ENCODE data around the gene C6orf120.
"Not testable (repeated sequence)": the region's sequence is repeated elsewhere in the genome, so short reads cannot be mapped to it uniquely, and the experiment has no call there.

The C6orf120 gene

GRCh38 chr6:169684056-169684455 lies 17.9 kb upstream of the C6orf120 start:
- no peak for DNase-seq (ENCODE audit: low read depth)

- no peak for DNase-seq (ENCODE audit: low read depth)
These were observed 16.1 kb upstream of the C6orf120 start for GRCh38 chr6:169685860-169686259.

- DNase-seq (ENCODE audit: low read depth): peak; percentile 96
These were observed 12.6 kb upstream of the C6orf120 start for GRCh38 chr6:169689287-169689686.

DNA sequence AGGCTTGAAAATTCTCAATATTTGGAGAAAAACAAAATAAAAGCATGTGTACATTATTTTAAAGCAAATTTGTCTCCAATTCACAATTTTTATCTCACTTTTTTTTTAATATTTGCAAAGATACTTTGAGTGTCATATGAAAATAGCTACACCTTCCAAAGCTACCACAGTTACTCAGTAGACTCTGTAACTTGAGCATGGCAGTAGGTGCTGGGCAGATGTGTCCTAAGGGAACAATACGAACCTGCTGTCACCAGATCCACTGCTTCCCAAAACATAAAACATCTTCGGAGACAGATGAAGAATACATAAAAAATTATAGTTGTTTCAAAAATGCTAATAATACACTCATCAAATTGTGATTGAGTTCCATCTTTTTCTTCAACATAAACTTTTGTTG lies 10.7 kb upstream of the C6orf120 start:
- no peak for DNase-seq (ENCODE audit: low read depth)

GRCh38 chr6:169692516-169692915 lies 9.4 kb upstream of the C6orf120 start:
- no peak for DNase-seq (ENCODE audit: low read depth)

GRCh38 chr6:169695131-169695530 lies 6.8 kb upstream of the C6orf120 start:
- DNase-seq (ENCODE audit: low read depth): no peak

GRCh38 chr6:169697115-169697514 lies 4.8 kb upstream of the C6orf120 start:
- not testable (repeated sequence) for DNase-seq (ENCODE audit: low read depth)

DNA sequence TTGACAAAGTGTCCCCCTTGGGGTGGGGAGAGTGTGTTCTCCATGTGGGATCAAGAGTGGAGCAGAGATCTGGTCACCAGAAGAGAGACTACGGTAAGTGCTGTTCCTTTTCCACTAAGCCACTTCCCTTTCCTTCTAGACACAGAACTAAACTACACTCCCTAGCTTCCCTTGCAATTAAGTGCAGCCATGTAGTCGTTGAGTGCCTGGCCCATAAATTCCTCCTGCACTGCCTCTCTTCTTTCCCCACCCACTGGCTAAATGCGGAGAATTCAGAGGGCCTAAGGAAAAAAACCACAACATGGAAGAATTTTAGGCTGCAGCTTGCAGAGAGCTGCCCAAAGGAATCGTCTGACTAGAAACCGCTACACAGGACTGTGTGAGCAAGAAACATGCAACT lies 1.6 kb upstream of the C6orf120 start:
- DNase-seq (ENCODE audit: low read depth): no peak

- no peak for DNase-seq (ENCODE audit: low read depth)
These were observed 494 bp upstream of the C6orf120 start for GRCh38 chr6:169701311-169701953.

- DNase-seq (ENCODE audit: low read depth): no peak
These were observed 917 bp downstream of the C6orf120 start for GRCh38 chr6:169702840-169703246.

- DNase-seq (ENCODE audit: low read depth): no peak
These were observed 5.8 kb downstream of the C6orf120 start for GRCh38 chr6:169707772-169708171.

DNA sequence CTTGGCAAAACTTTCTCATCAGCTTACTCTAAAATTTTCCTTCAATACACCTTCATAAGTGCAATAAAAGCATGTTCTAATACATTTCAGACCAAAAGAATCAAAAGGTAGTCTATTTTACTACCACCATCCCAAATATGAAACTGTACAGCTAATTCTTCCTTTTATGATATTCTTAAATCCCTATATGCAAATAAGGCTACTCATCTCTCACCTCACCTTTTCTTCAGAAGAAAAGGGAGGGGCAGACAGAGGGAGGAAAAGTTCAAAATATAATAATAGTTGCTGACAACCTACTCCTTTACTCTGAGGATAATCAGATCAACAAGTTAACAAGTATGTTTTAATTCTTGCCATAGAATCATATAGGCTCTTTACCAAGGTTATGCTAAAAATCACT lies 7.4 kb downstream of the C6orf120 start:
- DNase-seq (ENCODE audit: low read depth): no peak

DNA sequence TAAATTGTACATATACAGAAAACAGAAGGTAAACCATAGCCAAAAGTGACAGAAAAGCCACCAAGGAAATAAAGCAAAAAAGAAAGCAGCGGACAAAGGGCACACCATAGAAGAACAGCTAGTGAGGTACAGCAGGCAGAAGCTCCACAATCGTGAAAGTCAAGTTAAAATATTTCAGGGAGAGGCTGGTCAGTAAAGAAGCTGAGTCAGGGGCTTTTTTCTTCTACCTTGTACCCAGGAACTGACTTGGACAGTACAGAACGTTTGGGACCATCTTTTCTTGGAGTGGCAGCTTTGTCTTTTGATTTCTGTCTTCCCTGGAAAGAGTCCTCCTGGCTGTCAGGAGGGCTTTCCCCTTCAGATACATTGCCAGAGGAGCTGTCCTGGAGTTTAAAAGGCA lies 8.1 kb downstream of the C6orf120 start:
- no peak for DNase-seq (ENCODE audit: low read depth)

- DNase-seq (ENCODE audit: low read depth): no peak
These were observed 12.3 kb downstream of the C6orf120 start for GRCh38 chr6:169714178-169714577.

DNA sequence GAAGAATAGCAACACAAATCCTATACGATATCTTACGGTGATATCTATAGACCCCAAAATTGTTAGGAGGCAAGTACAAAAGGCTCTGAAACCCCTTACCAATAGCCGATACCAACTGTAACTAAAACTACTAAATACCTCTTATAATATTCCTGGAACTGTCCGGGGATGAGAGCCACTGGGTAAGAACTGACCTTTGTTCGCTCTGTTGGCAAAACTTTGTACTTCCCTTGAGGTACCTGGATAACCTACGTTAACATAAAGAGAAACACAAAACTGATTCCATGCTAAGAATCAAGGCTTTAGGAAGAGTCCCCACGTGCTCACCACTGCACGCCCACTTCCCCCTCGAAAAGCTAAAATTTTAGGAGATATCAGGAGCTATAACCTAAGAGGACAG lies 12.7 kb downstream of the C6orf120 start:
- DNase-seq (ENCODE audit: low read depth): no peak

- DNase-seq (ENCODE audit: low read depth): peak; percentile 61
These were observed 17.2 kb downstream of the C6orf120 start for GRCh38 chr6:169719117-169719516.

DNA sequence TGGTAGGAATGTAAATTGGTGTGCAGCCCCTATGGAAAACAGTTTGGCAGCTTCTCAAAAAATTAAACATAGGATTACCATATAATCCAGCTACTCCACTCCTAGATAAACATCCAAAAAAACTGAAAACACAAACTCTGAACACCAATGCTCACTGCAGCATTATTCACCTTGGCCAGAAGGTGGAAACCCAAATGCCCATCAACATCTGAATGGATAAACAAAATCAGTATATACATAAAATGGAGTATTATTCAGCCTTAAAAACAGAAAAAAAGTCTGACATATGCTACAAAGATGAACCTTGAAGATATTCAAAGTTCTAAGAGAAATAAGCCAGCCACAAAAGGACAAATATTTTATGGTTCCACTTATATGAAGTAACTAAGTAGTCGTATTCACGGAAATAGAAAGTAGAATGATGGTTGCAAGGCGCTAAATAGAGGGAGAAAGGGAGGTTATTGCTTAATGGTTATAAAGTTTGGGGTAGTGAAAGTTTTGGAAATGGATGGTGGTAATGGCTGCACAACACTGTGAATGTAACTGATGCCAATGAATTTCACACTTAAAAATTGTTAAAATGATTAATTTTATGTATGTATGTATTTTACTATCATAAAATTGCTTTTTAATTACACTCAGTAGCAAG lies 18.4 kb downstream of the C6orf120 start:
- DNase-seq (ENCODE audit: low read depth): no peak

DNA sequence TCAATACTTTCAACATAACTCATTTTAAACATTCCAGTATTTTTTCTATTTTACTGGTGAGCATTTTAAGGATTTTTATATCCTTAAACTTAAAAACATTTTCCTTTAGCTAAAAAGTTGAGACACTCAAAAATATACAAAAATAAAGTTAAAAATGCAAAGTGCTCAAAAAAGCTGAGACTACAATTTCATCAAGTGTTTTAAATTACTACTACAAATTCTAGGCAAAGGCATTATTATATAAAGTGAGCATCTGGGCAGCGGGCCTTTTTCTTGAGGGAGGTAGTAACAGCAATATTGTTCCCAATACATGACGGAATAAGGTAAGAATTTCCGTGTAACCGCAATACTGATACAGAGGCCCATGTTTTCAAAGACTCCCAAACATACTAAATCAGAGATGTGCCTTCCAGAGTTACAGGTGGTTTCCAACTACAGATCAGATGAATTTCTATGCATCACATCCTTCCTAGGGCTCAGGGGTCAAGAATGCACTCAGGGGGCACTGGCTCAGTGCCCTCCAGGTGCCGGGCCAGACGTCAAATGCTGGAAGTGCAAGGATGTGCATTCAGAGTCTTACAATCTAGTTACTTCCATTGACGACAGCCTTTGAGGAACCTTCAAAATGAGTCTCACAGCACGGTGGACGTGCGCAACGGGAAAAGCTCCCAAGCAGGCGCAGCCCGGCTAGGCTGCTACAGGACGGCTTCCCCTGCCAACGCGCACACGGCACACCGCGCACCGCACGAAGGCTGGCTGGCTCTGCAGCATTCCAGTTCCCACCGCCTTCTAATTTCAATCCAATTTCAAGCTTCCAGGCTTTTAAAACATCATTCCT lies 20.7 kb downstream of the C6orf120 start:
- peak; percentile 88 for DNase-seq (ENCODE audit: low read depth)

GRCh38 chr6:169723200-169723909 lies 21.4 kb downstream of the C6orf120 start:
- DNase-seq (ENCODE audit: low read depth): peak; percentile 88

DNA sequence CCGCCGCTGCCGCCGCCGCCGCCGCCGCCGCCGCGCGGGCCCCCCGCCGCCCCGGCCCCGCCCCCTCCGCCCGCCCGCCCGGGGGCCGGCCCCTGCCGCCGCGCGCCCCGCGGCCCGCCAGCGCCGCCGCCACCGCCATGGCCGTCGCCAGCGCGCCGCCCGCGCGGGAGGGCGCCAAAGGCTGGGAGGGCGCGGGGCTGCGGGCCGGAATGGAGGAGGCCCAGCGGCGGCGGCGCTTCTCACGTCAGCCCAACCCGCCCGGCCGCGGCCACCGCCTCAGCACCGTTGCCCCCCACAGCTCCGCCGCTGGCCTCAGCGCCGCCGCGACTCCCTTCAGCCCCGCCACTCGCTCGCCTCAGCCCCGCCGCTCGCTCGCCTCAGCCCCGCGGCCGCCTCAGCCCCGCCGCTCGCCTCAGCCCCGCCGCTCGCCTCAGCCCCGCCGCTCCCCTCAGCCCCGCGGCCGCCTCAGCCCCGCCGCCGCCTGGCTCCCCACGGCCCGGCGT lies 22.1 kb downstream of the C6orf120 start:
- DNase-seq (ENCODE audit: low read depth): peak; percentile 30

GRCh38 chr6:169724494-169725124 lies 22.7 kb downstream of the C6orf120 start, which contains the start of gene PHF10:
Gene PHF10 (minus strand): TSS chr6:169724500. CDS start chr6:169723931, 569 bp downstream.
- no peak for DNase-seq (ENCODE audit: low read depth)
